ENCODE measurements around the gene OPHN1.

GRCh38 chrX:68287419-68287818, 145.9 kb downstream of the OPHN1 start:
- no peak for TF ChIP-seq SREBF1 (IDR thresholded peaks at IDR 0.05; ENCODE audit: low read length)
- no peak for TF ChIP-seq SMARCA5 (IDR thresholded peaks at IDR 0.05)
- TF ChIP-seq CTCF (IDR thresholded peaks at IDR 0.05 in 2 of 3, conservative IDR thresholded peaks at IDR 0.05 in 1 of 3; ENCODE audit: control insufficient read depth in 2 of 3, extremely low read depth in 1 of 3, insufficient read depth in 1 of 3, low read depth in 3 of 3, low read length in 3 of 3) = no peak
